GM12878 (cell line): ENCODE data around the gene CDH5. TPM values are rescaled to one million over a fixed set of nuclear protein-coding genes. Genes with fewer than 3 reads are reported as not detected.

Experiments used
- ATAC-seq: fragments of 200-7000 bp; cut with Tn5 transposase; 3 replicates; pipeline ENCODE4 v1.9.1; 2020; ENCODE audit warnings: mild to moderate bottlenecking, moderate library complexity
- BruUV-seq: library from RNA; stranded (reverse); fragments of 400-500 nt; replicated peaks from 2 replicates; lab custom pipeline; 2021; lab: Mats Ljungman, UMichigan
- CTCF ChIA-PET: fragments of 300-600 bp; sonication (Branson Sonifier 250); formaldehyde crosslinking; extraction: SDS; loops from one replicate; lab custom pipeline; 2021; ENCODE audit warnings: inconsistent platforms; lab: Yijun Ruan, JAX
- POLR2A ChIA-PET: fragments of 350-600 bp; formaldehyde crosslinking; extraction: SDS; loops from one replicate; lab custom pipeline; 2021; ENCODE audit warnings: inconsistent platforms; lab: Charles Lee
- RAD21 ChIA-PET: fragments of 300-600 bp; sonication (Branson Sonifier 250); formaldehyde crosslinking; loops from one replicate; lab custom pipeline; 2023; ENCODE audit warnings: antibody characterized with exemption; ENCODE audit not compliant: unreplicated experiment; lab: Charles Lee
- SMC1A ChIA-PET: fragments of 300-600 bp; sonication (Branson Sonifier 250); formaldehyde crosslinking; loops from one replicate; lab custom pipeline; 2023; ENCODE audit not compliant: unreplicated experiment, uncharacterized antibody; lab: Charles Lee
- DNase-seq: peaks from one replicate; pipeline ENCODE4 v3.0.0-alpha.2; 2011; ENCODE audit warnings: low read depth, low spot score
- FAIRE-seq: peaks from 3 replicates; lab custom pipeline; 2011; peaks lifted over from hg19 to GRCh38; lab: Jason Lieb, UNC
- H2AFZ ChIP-seq: 2 replicates; pipeline ENCODE4 v1.6.0; 2011; ENCODE audit warnings: low read depth, low read length, control low read depth; ENCODE audit not compliant: control insufficient read depth
- H3K27ac ChIP-seq: 2 replicates; pipeline ENCODE4 v1.5.1; 2011; ENCODE audit warnings: control low read depth; ENCODE audit not compliant: control insufficient read depth, insufficient read depth
- H3K27me3 ChIP-seq, 2 experiments: replicated peaks in 1 of 2; 2 replicates each; pipeline versions ENCODE4 v1.6.0 to v1.6.1; 2011; ENCODE audit warnings: low read length in 1 of 2; ENCODE audit not compliant: control insufficient read depth in 2 of 2, insufficient read depth in 2 of 2
- H3K36me3 ChIP-seq, 2 experiments: 2 replicates each; pipeline ENCODE4 v1.5.1; 2011; ENCODE audit warnings: low read length in 1 of 2; ENCODE audit not compliant: control insufficient read depth in 2 of 2, insufficient read depth in 2 of 2
- H3K4me1 ChIP-seq: 2 replicates; pipeline ENCODE4 v1.6.1; 2011; ENCODE audit warnings: mild to moderate bottlenecking, low read length, moderate library complexity, mixed read lengths; ENCODE audit not compliant: control insufficient read depth, insufficient read depth
- H3K4me2 ChIP-seq: 2 replicates; pipeline ENCODE4 v1.6.0; 2011; ENCODE audit warnings: control low read depth; ENCODE audit not compliant: control insufficient read depth, insufficient read depth
- H3K4me3 ChIP-seq: fragments of 200-600 bp; sonication (generic); 2 replicates; pipeline ENCODE4 v1.5.1; 2016
- H3K79me2 ChIP-seq: 2 replicates; pipeline ENCODE4 v1.6.0; 2011; ENCODE audit warnings: low read length; ENCODE audit not compliant: control insufficient read depth, insufficient read depth
- H3K9ac ChIP-seq: 2 replicates; pipeline ENCODE4 v1.8.0; 2011; ENCODE audit warnings: low read length, control low read depth, mixed read lengths; ENCODE audit not compliant: control insufficient read depth, insufficient read depth
- H3K9me3 ChIP-seq: replicated peaks from 3 replicates; pipeline ENCODE4 v1.5.1; 2011; ENCODE audit warnings: mild to moderate bottlenecking, low read length; ENCODE audit not compliant: control insufficient read depth, insufficient read depth
- H4K20me1 ChIP-seq: 2 replicates; pipeline ENCODE4 v1.6.0; 2011; ENCODE audit not compliant: control insufficient read depth, insufficient read depth
- ASH2L ChIP-seq: fragments of 300-600, 200-600 bp; sonication (generic); IDR thresholded peaks from 2 replicates; pipeline ENCODE4 v1.6.1; 2017; ENCODE audit warnings: low read depth, mild to moderate bottlenecking, borderline replicate concordance
- BRCA1 ChIP-seq: IDR thresholded peaks from 2 replicates; pipeline ENCODE4 v1.6.1; 2011; ENCODE audit warnings: low read depth, low read length, improper control_type of control experiment
- CBFB ChIP-seq: IDR thresholded peaks from 2 replicates; pipeline ENCODE4 v1.6.1; 2016; ENCODE audit warnings: antibody characterized with exemption, low read depth
- CEBPB ChIP-seq, 2 experiments: fragments of 150-350 bp in 1 of 2; IDR thresholded peaks; 2 replicates each; pipeline ENCODE4 v1.6.1; 2012 to 2014; ENCODE audit warnings: low read depth in 2 of 2, low read length in 2 of 2, borderline replicate concordance in 1 of 2, inconsistent platforms in 1 of 2
- IKZF2 ChIP-seq, 2 experiments: fragments of 450-650 bp; IDR thresholded peaks; 2 replicates each; pipeline ENCODE4 v1.6.1; 2017; ENCODE audit warnings: mild to moderate bottlenecking in 2 of 2, moderate library complexity in 2 of 2
- LARP7 ChIP-seq: fragments of 450-650 bp; IDR thresholded peaks from 2 replicates; pipeline ENCODE4 v1.6.1; 2017; ENCODE audit warnings: mild to moderate bottlenecking
- MEF2A ChIP-seq: IDR thresholded peaks from 2 replicates; pipeline ENCODE4 v1.6.1; 2011; ENCODE audit warnings: low read depth, mild to moderate bottlenecking, low read length, moderate library complexity; ENCODE audit not compliant: insufficient read depth
- NRF1 ChIP-seq: conservative IDR thresholded peaks from 2 replicates; pipeline ENCODE4 v1.6.1; 2011; ENCODE audit warnings: mild to moderate bottlenecking, low read depth, low read length, improper control_type of control experiment
- POLR2A ChIP-seq: IDR thresholded peaks from 2 replicates; pipeline ENCODE4 v1.6.1; 2011; ENCODE audit warnings: low read depth, mild to moderate bottlenecking, low read length
- PRDM15 ChIP-seq: fragments of 450-650 bp; formaldehyde crosslinking; IDR thresholded peaks from 2 replicates; pipeline ENCODE4 v1.4.0; 2020; ENCODE audit warnings: mild to moderate bottlenecking, moderate library complexity
- RBBP5 ChIP-seq: fragments of 200-600 bp; sonication (generic); conservative IDR thresholded peaks from 2 replicates; pipeline ENCODE4 v1.6.1; 2016
- RUNX3 ChIP-seq: IDR thresholded peaks from 2 replicates; pipeline ENCODE4 v1.6.1; 2012; ENCODE audit warnings: low read length, inconsistent platforms
- SIX5 ChIP-seq: IDR thresholded peaks from 2 replicates; pipeline ENCODE4 v1.6.1; 2011; ENCODE audit warnings: mild to moderate bottlenecking, low read depth, low read length, moderate library complexity; ENCODE audit not compliant: severe bottlenecking
- SKIL ChIP-seq: fragments of 450-650 bp; IDR thresholded peaks from 2 replicates; pipeline ENCODE4 v1.6.1; 2017; ENCODE audit warnings: mild to moderate bottlenecking, low read depth, inconsistent platforms; ENCODE audit not compliant: poor library complexity, severe bottlenecking
- SMAD5 ChIP-seq: IDR thresholded peaks from 2 replicates; pipeline ENCODE4 v1.6.1; 2016; ENCODE audit warnings: antibody characterized with exemption, low read depth
- SUPT20H ChIP-seq: IDR thresholded peaks from 2 replicates; pipeline ENCODE4 v1.6.1; 2011; ENCODE audit warnings: low read depth, mild to moderate bottlenecking, low read length, moderate library complexity, borderline replicate concordance; ENCODE audit not compliant: control insufficient read depth
- YBX1 ChIP-seq: fragments of 450-650 bp; IDR thresholded peaks from 2 replicates; pipeline ENCODE4 v1.6.1; 2016; ENCODE audit warnings: antibody characterized with exemption
- ZNF274 ChIP-seq: IDR thresholded peaks from one replicate; pipeline ENCODE4 v1.8.0; 2011; ENCODE audit not compliant: insufficient read length, insufficient read depth
- WGBS: methylation state at CpG from one replicate; pipeline ENCODE4 v1.1.6; 2016; ENCODE audit warnings: low lambda C conversion rate; ENCODE audit not compliant: insufficient replicate concordance, insufficient coverage; ENCODE audit errors: missing lambda C conversion rate; 5-methylcytosine and 5-hydroxymethylcytosine counted together
- in situ Hi-C: fragments of 300-500 bp; cut with MboI; formaldehyde crosslinking; loops from 9 replicates; pipeline ENCODE4 v1.14.3; 2018; ENCODE audit warnings: mixed read lengths
- intact Hi-C: fragments of 100-400 bp; cut with micrococcal nuclease; formaldehyde crosslinking; loops from one replicate; pipeline ENCODE4 v1.14.2; 2022; ENCODE audit not compliant: unreplicated experiment
- polyA plus RNA-seq, 11 experiments: library from polyadenylated mRNA; depleted of rRNA in 4 of 11; unstranded in 6 of 11; stranded (reverse) in 5 of 11; fragments of >200 nt; fragmentation: Nextera tagmentation in 4 of 11; fragmentation: Illumina TruSeq in 1 of 11; extraction: Ambion mirVana in 4 of 11; extraction: Trizol in 1 of 11; gene quantifications; 1 replicate in 1 of 11; 2 replicates in 10 of 11; pipeline versions ENCODE4 v1.2.1 to v1.2.3, GENCODE V29; 2011 to 2016; ENCODE audit warnings: inconsistent platforms in 2 of 11, missing spikeins in 2 of 11, low read depth in 1 of 11
- total RNA-seq, 4 experiments: library from RNA; depleted of rRNA in 3 of 4; stranded (reverse); fragments of >200 nt in 3 of 4; fragmentation: Illumina TruSeq in 1 of 4; extraction: Trizol in 1 of 4; gene quantifications; 2 replicates each; pipeline versions ENCODE4 v1.2.1 to v1.2.3, GENCODE V29; 2013 to 2021
- TF ChIP-seq, protein P1 (sequence below): fragments of 150-350 bp; IDR thresholded peaks from 2 replicates; pipeline ENCODE4 v1.6.1; 2014; ENCODE audit warnings: mild to moderate bottlenecking, low read depth, low read length

Gene CDH5
- total and polyA plus RNA-seq, 10 of the 15 experiments (the other 5 are each of a cell fraction or from before 2014, with no cell fraction given): not detected

- no peaks in the 10 kb centered on the region for H4K20me1 ChIP-seq
- H3K9me3 ChIP-seq: no peaks in the 10 kb centered on the region
- no peak overlapping the region for H3K4me3 ChIP-seq
- no peaks in the 10 kb centered on the region for H3K36me3 ChIP-seq
- RAD21 ChIA-PET: no interaction called here
- ATAC-seq (no peak), FAIRE-seq (no peak), DNase-seq (no peak)
- H3K4me1 ChIP-seq: no peaks in the 10 kb centered on the region
- intact Hi-C loops (no loop called here), in situ Hi-C loops (no loop called here)
- no TSS peak for BruUV-seq
- TF ChIP-seq CEBPB (IDR thresholded peaks at IDR 0.05; ENCODE audit: borderline replicate concordance in 1 of 2, low read depth in 2 of 2, low read length in 2 of 2) (no peak), PRDM15 (CRISPR knock-in tag) (no peak), ASH2L (no peak), SKIL (no peak), IKZF2 (IDR thresholded peaks at IDR 0.05) (no peak), NRF1 (no peak), YBX1 (no peak), RBBP5 (no peak), POLR2A (no peak), LARP7 (no peak), SIX5 (no peak), SMAD5 (no peak), RUNX3 (no peak), BRCA1 (no peak), CBFB (no peak), ZNF274 (no peak), MEF2A (no peak), SUPT20H (no peak)
- TF ChIP-seq, protein P1, sequence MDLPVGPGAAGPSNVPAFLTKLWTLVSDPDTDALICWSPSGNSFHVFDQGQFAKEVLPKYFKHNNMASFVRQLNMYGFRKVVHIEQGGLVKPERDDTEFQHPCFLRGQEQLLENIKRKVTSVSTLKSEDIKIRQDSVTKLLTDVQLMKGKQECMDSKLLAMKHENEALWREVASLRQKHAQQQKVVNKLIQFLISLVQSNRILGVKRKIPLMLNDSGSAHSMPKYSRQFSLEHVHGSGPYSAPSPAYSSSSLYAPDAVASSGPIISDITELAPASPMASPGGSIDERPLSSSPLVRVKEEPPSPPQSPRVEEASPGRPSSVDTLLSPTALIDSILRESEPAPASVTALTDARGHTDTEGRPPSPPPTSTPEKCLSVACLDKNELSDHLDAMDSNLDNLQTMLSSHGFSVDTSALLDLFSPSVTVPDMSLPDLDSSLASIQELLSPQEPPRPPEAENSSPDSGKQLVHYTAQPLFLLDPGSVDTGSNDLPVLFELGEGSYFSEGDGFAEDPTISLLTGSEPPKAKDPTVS: no peak
- CTCF ChIA-PET: no interaction called here
- WGBS: 21% methylated on average over 6 of the region's 8 CpGs
- no peak overlapping the region for H3K27ac ChIP-seq
- SMC1A ChIA-PET: no interaction called here
- no peak overlapping the region for H3K4me2 ChIP-seq
- H3K9ac ChIP-seq: no peak overlapping the region
- POLR2A ChIA-PET: interaction anchor here (0.5 kb wide), 1 partner anchor 125 kb away, joined by 5 read pairs; no protein-coding TSS in a partner anchor
- peaks cover 28 to 35% of the 10 kb centered on the region in 2 experiments for H3K27me3 ChIP-seq
- H3K79me2 ChIP-seq: no peaks in the 10 kb centered on the region
- H2AFZ ChIP-seq: no peak overlapping the region
Measured at GRCh38 chr16:66425651-66426050, 59.2 kb downstream of the CDH5 start.
